SK-N-MC (cell line): ENCODE data around the gene KCNG2.
"Not testable (repeated sequence)": the region's sequence is repeated elsewhere in the genome, so short reads cannot be mapped to it uniquely, and the experiment has no call there.

Source experiments
- DNase-seq: peaks from one replicate; pipeline ENCODE4 v3.0.0-alpha.2; 2011; ENCODE audit warnings: low read depth, low spot score
- H3K27ac ChIP-seq: fragments of 200-600 bp; sonication (generic); 2 replicates; pipeline ENCODE4 v1.5.1; 2016; ENCODE audit warnings: mixed run types
- H3K36me3 ChIP-seq: fragments of 200-600 bp; sonication (generic); 2 replicates; pipeline ENCODE4 v1.6.1; 2017; ENCODE audit warnings: antibody characterized with exemption, low read length, mixed read lengths; ENCODE audit not compliant: insufficient read depth
- H3K4me3 ChIP-seq: fragments of 200-600 bp; sonication (generic); 2 replicates; pipeline ENCODE4 v1.5.1; 2016
- H3K9ac ChIP-seq: fragments of 200-600 bp; sonication (generic); 2 replicates; pipeline ENCODE4 v1.8.0; 2017; ENCODE audit warnings: mixed run types, mixed read lengths; ENCODE audit not compliant: insufficient read length
- H3K9me3 ChIP-seq: fragments of 200-600 bp; sonication (generic); 2 replicates; pipeline ENCODE4 v1.6.1; 2017; ENCODE audit warnings: low read depth, mild to moderate bottlenecking, antibody characterized with exemption, low read length, moderate library complexity, mixed read lengths
- EZH2 ChIP-seq: fragments of 200-600 bp; sonication (generic); IDR thresholded peaks from one replicate; pipeline ENCODE4 v1.6.1; 2017; ENCODE audit warnings: antibody characterized with exemption
- FOXP2 ChIP-seq: optimal IDR thresholded peaks from 2 replicates; pipeline ENCODE3; 2011; ENCODE audit warnings: mild to moderate bottlenecking, moderate library complexity; ENCODE audit not compliant: insufficient read depth; ENCODE audit errors: extremely low read length, control extremely low read depth
- POLR2AphosphoS5 ChIP-seq: IDR thresholded peaks from 2 replicates; pipeline ENCODE4 v1.6.1; 2012; ENCODE audit warnings: mild to moderate bottlenecking, low read depth, low read length, borderline replicate concordance

The KCNG2 gene

GRCh38 chr18:79797518-79798345 is at the start of gene KCNG2:
Gene KCNG2 (plus strand): TSS chr18:79797938. CDS start chr18:79863668, 65,730 bp downstream.
- Histone ChIP-seq H3K27ac (no peak within 1 kb of the TSS), H3K9ac (no peak within 1 kb of the TSS), H3K4me3 (no peak within 1 kb of the TSS), H3K36me3 (no peaks in the 10 kb centered on the region), H3K9me3 (no peaks in the 10 kb centered on the region)
- TF ChIP-seq EZH2, result peak; percentile 8
- no peak for TF ChIP-seq FOXP2
- DNase-seq, result no peak

- Histone ChIP-seq H3K36me3 (no peaks in the 10 kb centered on the region), H3K9ac (no peak overlapping the region), H3K4me3 (no peak overlapping the region), H3K27ac (no peak overlapping the region), H3K9me3 (no peaks in the 10 kb centered on the region)
- TF ChIP-seq EZH2 (no peak), FOXP2 (no peak), POLR2AphosphoS5 (no peak)
- DNase-seq, result no peak
These were observed 49.2 kb upstream of the KCNG2 start for GRCh38 chr18:79748321-79749180.

- Histone ChIP-seq H3K27ac (no peak overlapping the region), H3K9ac (no peak overlapping the region), H3K9me3 (no peaks in the 10 kb centered on the region), H3K4me3 (no peak overlapping the region), H3K36me3 (no peaks in the 10 kb centered on the region; the same call in 1 of the 2 replicates)
- TF ChIP-seq FOXP2, result no peak
- TF ChIP-seq EZH2, result no peak
- no peak for TF ChIP-seq POLR2AphosphoS5
- no peak for DNase-seq
These were observed 48.2 kb upstream of the KCNG2 start for GRCh38 chr18:79749251-79750191.

GRCh38 chr18:79750980-79751571 is 46.7 kb upstream of the KCNG2 start:
- Histone ChIP-seq H3K9ac (no peak overlapping the region), H3K4me3 (no peak overlapping the region), H3K36me3 (no peaks in the 10 kb centered on the region; the same call in 1 of the 2 replicates), H3K27ac (no peak overlapping the region), H3K9me3 (no peaks in the 10 kb centered on the region)
- TF ChIP-seq FOXP2 (no peak), EZH2 (no peak), POLR2AphosphoS5 (no peak)
- DNase-seq, result no peak

GRCh38 chr18:79751918-79752578 is 45.7 kb upstream of the KCNG2 start:
- H3K27ac ChIP-seq, H3K9me3 ChIP-seq, H3K9ac ChIP-seq, H3K4me3 ChIP-seq, DNase-seq, H3K36me3 ChIP-seq: not testable (repeated sequence)

GRCh38 chr18:79752946-79753345 is 44.8 kb upstream of the KCNG2 start:
- not testable (repeated sequence) for H3K9me3 ChIP-seq, H3K27ac ChIP-seq, H3K9ac ChIP-seq, DNase-seq, H3K36me3 ChIP-seq, H3K4me3 ChIP-seq

- TF ChIP-seq EZH2, result no peak
- TF ChIP-seq POLR2AphosphoS5, result no peak
- no peak for TF ChIP-seq FOXP2
- H3K9ac ChIP-seq, result no peak overlapping the region
- no peaks in the 10 kb centered on the region; the same call in 1 of the 2 replicates for H3K36me3 ChIP-seq
- no peak overlapping the region for H3K4me3 ChIP-seq
- DNase-seq, result no peak
- no peaks in the 10 kb centered on the region for H3K9me3 ChIP-seq
- no peak overlapping the region for H3K27ac ChIP-seq
These were observed 44.3 kb upstream of the KCNG2 start for GRCh38 chr18:79753391-79753851.
